NT2/D1 (cell line): ENCODE measurements around the gene CYP2E1.
"Not testable (repeated sequence)": the region's sequence is repeated elsewhere in the genome, so short reads cannot be mapped to it uniquely, and the experiment has no call there.

Experiments used
- DNase-seq: peaks from one replicate; pipeline ENCODE4 v3.0.0-alpha.2; 2011; ENCODE audit warnings: low read depth, low spot score
- H3K27me3 ChIP-seq: 2 replicates; pipeline ENCODE4 v1.6.0; 2011; ENCODE audit warnings: mild to moderate bottlenecking; ENCODE audit not compliant: insufficient read length, insufficient read depth
- H3K36me3 ChIP-seq: 2 replicates; pipeline ENCODE4 v1.6.1; 2011; ENCODE audit warnings: mild to moderate bottlenecking, low read length, mixed read lengths; ENCODE audit not compliant: insufficient read depth, insufficient read length
- H3K4me1 ChIP-seq: 2 replicates; pipeline ENCODE4 v1.5.1; 2011; ENCODE audit not compliant: insufficient read depth, insufficient read length
- H3K4me3 ChIP-seq: 2 replicates; pipeline ENCODE4 v1.5.1; 2011; ENCODE audit warnings: low read depth; ENCODE audit not compliant: insufficient read length
- H3K9ac ChIP-seq: 2 replicates; pipeline ENCODE4 v1.6.0; 2011; ENCODE audit warnings: low read depth; ENCODE audit not compliant: insufficient read length
- H3K9me3 ChIP-seq: 2 replicates; pipeline ENCODE4 v1.5.1; 2011; ENCODE audit warnings: mild to moderate bottlenecking, low read length; ENCODE audit not compliant: insufficient read depth
- ZNF274 ChIP-seq: IDR thresholded peaks from 2 replicates; pipeline ENCODE4 v1.6.1; 2011; ENCODE audit warnings: mild to moderate bottlenecking, low read depth, low read length

Gene CYP2E1

DNA sequence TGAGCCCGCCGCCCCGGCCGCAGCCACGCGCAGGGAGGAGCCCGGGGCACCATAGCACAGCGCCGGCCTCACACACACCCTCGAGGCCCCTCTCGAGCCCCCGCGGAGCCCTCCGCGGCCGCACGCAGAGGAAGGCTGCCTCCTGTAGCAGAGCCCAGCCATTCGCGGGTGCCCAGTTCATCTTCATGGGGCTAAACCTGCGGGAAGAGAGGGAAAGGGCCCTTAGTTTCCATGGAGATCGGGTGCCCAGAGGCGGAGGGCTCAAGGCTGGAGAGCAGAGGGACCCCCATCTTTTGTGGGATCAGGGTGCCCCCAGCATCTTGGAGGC, 41.1 kb downstream of the CYP2E1 start:
- Histone ChIP-seq H3K27me3 (peaks cover 22% of the 10 kb centered on the region), H3K4me1 (no peaks in the 10 kb centered on the region), H3K9ac (no peak overlapping the region), H3K4me3 (no peak overlapping the region), H3K36me3 (no peaks in the 10 kb centered on the region), H3K9me3 (peaks cover 19% of the 10 kb centered on the region)
- TF ChIP-seq ZNF274, result no peak
- DNase-seq, result no peak

DNA sequence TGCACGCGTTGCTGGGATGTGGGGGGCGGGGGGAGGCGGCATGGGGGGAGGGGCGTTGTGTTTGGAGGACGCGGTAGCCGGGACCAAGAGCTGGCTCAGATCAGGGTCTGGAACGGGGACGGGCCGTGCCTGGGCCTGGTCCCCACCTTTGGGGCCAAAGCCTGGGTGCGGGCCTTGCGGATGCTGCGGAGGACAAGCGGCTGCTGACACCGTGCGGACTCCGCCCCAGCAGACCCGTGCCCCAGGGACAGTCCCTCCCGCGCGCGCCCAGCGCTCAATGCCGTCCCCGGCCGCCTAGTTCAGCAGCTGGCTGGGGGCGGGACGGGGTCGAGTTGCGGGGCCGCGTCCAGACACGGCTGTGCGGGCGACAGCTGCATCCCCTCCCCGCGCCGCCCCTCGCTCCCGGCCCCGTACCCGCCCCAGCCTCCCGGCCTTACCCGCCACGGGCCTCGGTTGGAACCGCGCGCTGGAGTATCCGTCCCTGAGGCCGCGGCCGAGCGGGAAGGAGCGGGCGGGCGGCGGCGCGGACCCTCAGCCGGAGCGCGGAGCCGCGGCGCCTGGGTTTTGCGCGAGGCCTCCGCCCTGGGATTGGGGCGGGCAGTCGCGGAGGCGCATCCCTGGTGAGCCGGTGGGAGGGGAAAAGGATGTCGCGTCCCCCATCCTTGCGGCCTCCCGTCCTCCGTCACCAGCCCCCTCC, 41.8 kb downstream of the CYP2E1 start:
- H3K36me3 ChIP-seq, H3K4me3 ChIP-seq, H3K9ac ChIP-seq, DNase-seq, H3K4me1 ChIP-seq: not testable (repeated sequence)
- peaks cover 22% of the 10 kb centered on the region for H3K27me3 ChIP-seq
- H3K9me3 ChIP-seq, result peaks cover 26% of the 10 kb centered on the region

DNA sequence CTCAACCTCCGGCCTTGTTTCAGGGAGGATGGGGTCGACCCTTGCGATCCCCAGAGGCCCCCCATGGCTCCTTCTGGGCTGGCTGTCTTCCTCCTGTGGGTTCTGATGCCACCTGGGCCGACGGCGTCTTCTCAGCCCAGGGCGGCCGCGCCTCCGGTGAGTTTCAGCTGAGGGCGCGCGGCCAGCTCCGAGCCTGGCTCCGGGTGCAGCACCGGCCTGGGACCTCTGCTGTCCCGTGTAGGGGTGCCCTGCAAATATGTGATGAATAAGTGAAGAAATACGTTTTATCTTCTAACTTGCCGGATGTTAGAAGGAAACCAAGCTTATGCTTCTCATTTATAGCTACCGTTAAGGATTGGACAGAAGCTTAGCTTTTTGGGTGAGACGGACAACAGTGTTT, 42.6 kb downstream of the CYP2E1 start:
- H3K9me3 ChIP-seq, result peaks cover 26% of the 10 kb centered on the region
- H3K9ac ChIP-seq, H3K36me3 ChIP-seq, H3K4me1 ChIP-seq, H3K4me3 ChIP-seq, DNase-seq: not testable (repeated sequence)
- H3K27me3 ChIP-seq, result peaks cover 22% of the 10 kb centered on the region

DNA sequence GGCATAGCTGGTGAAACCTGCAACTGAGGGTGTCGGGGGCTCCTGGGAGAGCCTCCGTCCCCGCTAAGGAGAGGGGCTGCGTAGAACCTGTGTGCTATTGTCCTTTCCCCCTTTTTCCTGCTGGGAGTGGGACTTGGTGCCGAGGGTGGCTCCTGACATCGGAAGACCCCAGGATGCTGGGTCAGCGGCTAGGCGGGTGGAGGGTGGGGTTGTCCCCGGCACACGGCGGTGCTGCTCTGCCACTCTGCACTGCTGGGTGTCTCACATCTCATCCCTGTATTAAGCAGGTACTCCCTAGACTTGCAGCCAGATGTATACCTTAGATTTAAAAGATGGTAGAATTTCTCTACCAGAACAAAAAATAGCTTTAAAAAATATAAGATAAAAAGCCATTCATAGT, 44.9 kb downstream of the CYP2E1 start:
- H3K4me1 ChIP-seq, DNase-seq, H3K4me3 ChIP-seq, H3K9ac ChIP-seq, H3K36me3 ChIP-seq: not testable (repeated sequence)
- Histone ChIP-seq H3K27me3 (peaks cover 16% of the 10 kb centered on the region), H3K9me3 (peaks cover 15% of the 10 kb centered on the region)

DNA sequence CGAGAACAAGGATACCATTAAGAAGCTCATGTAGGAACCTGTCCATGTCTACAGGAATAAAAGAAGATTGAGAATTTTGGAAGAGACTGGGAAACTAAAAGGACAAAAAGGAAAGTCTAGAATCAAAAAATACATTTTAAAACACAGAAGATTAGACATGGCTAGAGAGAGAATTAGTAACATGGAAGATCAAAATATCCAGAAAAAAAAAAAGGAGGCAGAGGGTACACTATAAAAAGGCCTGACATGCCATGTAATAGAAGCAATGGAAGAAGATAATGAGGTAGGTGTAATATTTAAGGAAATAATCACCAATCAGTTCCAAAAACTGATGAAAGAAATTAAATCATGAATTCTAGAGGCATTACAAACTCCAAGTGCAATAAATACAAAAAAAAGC, 46.3 kb downstream of the CYP2E1 start:
- not testable (repeated sequence) for H3K9ac ChIP-seq, H3K4me1 ChIP-seq, DNase-seq, H3K36me3 ChIP-seq, H3K4me3 ChIP-seq, H3K27me3 ChIP-seq
- H3K9me3 ChIP-seq, result peaks cover 11% of the 10 kb centered on the region

DNA sequence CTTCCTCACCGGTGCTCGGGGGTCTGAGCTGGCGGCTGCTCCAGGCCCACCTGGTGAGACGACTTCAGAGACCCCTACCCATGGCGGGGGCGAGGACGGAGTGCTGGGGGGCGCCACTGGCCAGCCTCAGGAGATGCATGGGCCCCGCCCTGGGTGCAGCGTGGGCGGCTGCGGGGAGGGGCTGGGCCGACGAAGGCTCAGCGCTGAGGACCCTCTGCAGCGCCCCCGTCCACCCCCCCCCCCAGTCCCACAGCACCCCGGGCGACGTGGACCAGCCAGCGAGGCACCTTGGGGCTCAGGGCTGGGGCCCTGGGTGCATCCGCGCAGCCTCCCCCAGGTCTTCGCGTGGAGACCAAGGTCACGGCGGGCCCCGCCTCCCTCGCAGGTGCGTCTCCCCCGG, 49.9 kb downstream of the CYP2E1 start:
- not testable (repeated sequence) for H3K4me1 ChIP-seq, H3K9ac ChIP-seq, H3K27me3 ChIP-seq, H3K4me3 ChIP-seq, H3K36me3 ChIP-seq, DNase-seq
- peaks cover 11% of the 10 kb centered on the region for H3K9me3 ChIP-seq
